CD4-positive, CD25-positive, alpha-beta regulatory T cell (primary cell): ENCODE measurements around the gene NKD1. TPM values are rescaled to one million over a fixed set of nuclear protein-coding genes. Genes with fewer than 3 reads are reported as not detected.

Experiments
- ATAC-seq, 2 donors: fragments of 150-1000 bp; cut with Tn5 transposase; one replicate each; pipeline ENCODE4 v1.10.0; 2021; ENCODE audit warnings: low read depth in 2 of 2, moderate number of reproducible peaks in 2 of 2, moderate library complexity in 1 of 2
- DNase-seq, 3 donors: peaks; one replicate each; pipeline versions ENCODE4 v3.0.0 to v3.0.0-alpha.2; 2012 to 2022; ENCODE audit warnings: mixed read lengths in 1 of 3
- H3K27ac ChIP-seq: one replicate; pipeline ENCODE4 v1.7.0; 2013; ENCODE audit warnings: mild to moderate bottlenecking, low read length; ENCODE audit not compliant: insufficient read depth, poor library complexity, severe bottlenecking
- H3K27me3 ChIP-seq: one replicate; pipeline ENCODE4 v1.7.0; 2013; ENCODE audit warnings: low read length; ENCODE audit not compliant: control insufficient read depth, insufficient read depth
- H3K36me3 ChIP-seq: one replicate; pipeline ENCODE4 v1.7.0; 2013; ENCODE audit warnings: mild to moderate bottlenecking, low read length, moderate library complexity; ENCODE audit not compliant: control insufficient read depth, insufficient read depth
- H3K4me1 ChIP-seq: 2 replicates; pipeline ENCODE4 v1.7.0; 2013; ENCODE audit warnings: mild to moderate bottlenecking, low read length; ENCODE audit not compliant: insufficient read depth, control insufficient read depth, poor library complexity, severe bottlenecking
- H3K4me3 ChIP-seq: one replicate; pipeline ENCODE4 v1.7.0; 2013; ENCODE audit warnings: low read depth, mild to moderate bottlenecking, low read length, moderate library complexity
- H3K9me3 ChIP-seq, 2 experiments: 1 replicate in 1 of 2; 2 replicates in 1 of 2; pipeline ENCODE4 v1.7.0; 2013; ENCODE audit warnings: low read length in 2 of 2, mild to moderate bottlenecking in 1 of 2, moderate library complexity in 1 of 2; ENCODE audit not compliant: control insufficient read depth in 2 of 2
- H3K27ac Mint-ChIP-seq, 3 donors: one replicate each; pipeline ENCODE4 v1.8.0; 2020 to 2022; ENCODE audit warnings: mild to moderate bottlenecking in 3 of 3, mixed read lengths in 3 of 3, moderate library complexity in 2 of 3
- H3K27me3 Mint-ChIP-seq: one replicate; pipeline ENCODE4 v1.8.0; 2022; ENCODE audit warnings: mild to moderate bottlenecking, mixed read lengths
- H3K36me3 Mint-ChIP-seq: one replicate; pipeline ENCODE4 v1.8.0; 2020; ENCODE audit warnings: mixed read lengths
- H3K4me1 Mint-ChIP-seq, 4 donors: one replicate each; pipeline ENCODE4 v1.8.0; 2020 to 2022; ENCODE audit warnings: mixed read lengths in 4 of 4, mild to moderate bottlenecking in 1 of 4
- H3K4me3 Mint-ChIP-seq, 4 donors: one replicate each; pipeline ENCODE4 v1.8.0; 2020 to 2022; ENCODE audit warnings: mild to moderate bottlenecking in 4 of 4, mixed read lengths in 4 of 4, moderate library complexity in 3 of 4
- H3K9me3 Mint-ChIP-seq, 7 donors: one replicate each; pipeline ENCODE4 v1.8.0; 2020 to 2022; ENCODE audit warnings: mixed read lengths in 7 of 7, mild to moderate bottlenecking in 3 of 7, moderate library complexity in 2 of 7
- polyA plus RNA-seq, 4 donors: library from polyadenylated mRNA; unstranded; fragments of 300-500 nt; fragmentation: Illumina TruSeq; gene quantifications; one replicate each; pipeline ENCODE4 v1.2.3, GENCODE V29; 2021
- total RNA-seq: library from RNA; stranded (reverse); gene quantifications from one replicate; pipeline ENCODE4 v1.2.3, GENCODE V29; 2022

Gene NKD1
- total and polyA plus RNA-seq, 5 donors from 2014 or later: 0.10 to 2.4 (median 0.65) TPM; not detected in 1

- H3K27ac ChIP-seq: no peak overlapping the region
- Mint-ChIP-seq H3K9me3 (no peaks in the 10 kb centered on the region), H3K4me1 (peaks cover 0 to 6% (median 2%) of the 10 kb centered on the region in 4 donors), H3K27ac (peak overlapping the region in 1 of 3 donors; percentile 46), H3K4me3 (no peak overlapping the region), H3K27me3 (no peaks in the 10 kb centered on the region), H3K36me3 (peaks cover 14% of the 10 kb centered on the region)
- no peak overlapping the region for H3K4me3 ChIP-seq
- H3K9me3 ChIP-seq: no peaks in the 10 kb centered on the region
- no peaks in the 10 kb centered on the region for H3K27me3 ChIP-seq
- H3K4me1 ChIP-seq: no peaks in the 10 kb centered on the region
- ATAC-seq: peak in 1 of 2 donors; percentile 47
- DNase-seq: peak in 1 of 3 donors; percentile 37
- H3K36me3 ChIP-seq: no peaks in the 10 kb centered on the region
These were observed 87.6 kb downstream of the NKD1 start for GRCh38 chr16:50635505-50636392.

GRCh38 chr16:50636753-50637374 is 88.7 kb downstream of the NKD1 start:
- ATAC-seq: no peak
- DNase-seq: no peak
- no peaks in the 10 kb centered on the region for H3K4me1 ChIP-seq
- no peaks in the 10 kb centered on the region for H3K9me3 Mint-ChIP-seq
- H3K4me1 Mint-ChIP-seq: peaks cover 0 to 6% (median 2%) of the 10 kb centered on the region in 4 donors
- H3K27me3 Mint-ChIP-seq: no peaks in the 10 kb centered on the region
- H3K4me3 ChIP-seq: no peak overlapping the region
- H3K27ac Mint-ChIP-seq: no peak overlapping the region
- H3K27me3 ChIP-seq: no peaks in the 10 kb centered on the region
- no peak overlapping the region for H3K4me3 Mint-ChIP-seq
- H3K36me3 Mint-ChIP-seq: peaks cover 14% of the 10 kb centered on the region
- no peak overlapping the region for H3K27ac ChIP-seq
- no peaks in the 10 kb centered on the region for H3K36me3 ChIP-seq
- H3K9me3 ChIP-seq: no peaks in the 10 kb centered on the region

DNA sequence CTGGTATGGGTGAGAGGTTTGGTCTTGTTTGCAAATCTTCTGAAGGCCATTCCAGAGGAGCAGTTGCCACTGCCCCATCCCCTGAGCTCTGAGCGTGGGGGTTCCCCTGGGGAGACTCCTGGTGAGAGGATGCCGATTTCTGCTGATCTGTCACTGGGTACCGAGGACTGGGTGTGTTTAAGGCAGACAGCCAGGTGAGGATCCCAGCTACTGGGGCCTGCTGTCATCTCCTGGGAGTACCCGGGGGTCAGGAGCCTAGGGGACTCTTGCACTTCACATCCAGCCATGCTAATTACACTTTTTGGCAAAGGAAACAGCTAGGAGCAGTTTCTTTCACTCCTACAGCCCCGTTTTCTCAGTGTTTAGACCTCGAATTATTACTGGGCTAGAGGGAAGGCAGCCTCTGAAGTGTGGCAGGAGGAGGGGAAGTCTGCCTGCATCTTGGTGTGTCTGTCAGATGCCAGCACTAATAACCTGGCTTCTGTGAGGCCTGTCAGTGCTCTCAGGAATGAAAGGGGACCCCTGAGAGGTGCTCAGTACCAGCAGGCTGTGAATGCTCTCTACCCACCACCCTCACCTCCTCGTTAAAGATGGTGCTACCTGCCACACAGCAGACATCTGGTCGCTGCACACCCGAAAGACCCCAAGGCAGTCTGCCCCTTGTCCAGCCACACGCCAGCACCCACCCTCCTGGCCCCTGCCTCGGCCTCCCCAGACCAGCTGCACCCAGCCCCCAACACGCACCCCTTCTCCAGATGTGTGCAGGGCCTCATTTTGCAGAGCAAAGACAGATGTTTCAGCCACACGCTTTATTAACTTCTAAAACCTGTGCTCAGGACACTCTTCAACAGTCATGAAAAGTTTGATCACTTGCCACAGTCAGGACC is 89.8 kb downstream of the NKD1 start:
- Histone ChIP-seq H3K9me3 (no peaks in the 10 kb centered on the region), H3K27me3 (no peaks in the 10 kb centered on the region), H3K27ac (no peak overlapping the region), H3K4me1 (no peaks in the 10 kb centered on the region), H3K4me3 (no peak overlapping the region), H3K36me3 (no peaks in the 10 kb centered on the region)
- H3K27ac Mint-ChIP-seq: peak overlapping the region in 1 of 3 donors; percentile 29
- H3K4me3 Mint-ChIP-seq: no peak overlapping the region
- H3K36me3 Mint-ChIP-seq: peaks cover 9% of the 10 kb centered on the region
- no peaks in the 10 kb centered on the region for H3K9me3 Mint-ChIP-seq
- H3K27me3 Mint-ChIP-seq: no peaks in the 10 kb centered on the region
- ATAC-seq (no peak), DNase-seq (no peak)
- H3K4me1 Mint-ChIP-seq: peaks cover 0 to 6% (median 2%) of the 10 kb centered on the region in 4 donors

DNA sequence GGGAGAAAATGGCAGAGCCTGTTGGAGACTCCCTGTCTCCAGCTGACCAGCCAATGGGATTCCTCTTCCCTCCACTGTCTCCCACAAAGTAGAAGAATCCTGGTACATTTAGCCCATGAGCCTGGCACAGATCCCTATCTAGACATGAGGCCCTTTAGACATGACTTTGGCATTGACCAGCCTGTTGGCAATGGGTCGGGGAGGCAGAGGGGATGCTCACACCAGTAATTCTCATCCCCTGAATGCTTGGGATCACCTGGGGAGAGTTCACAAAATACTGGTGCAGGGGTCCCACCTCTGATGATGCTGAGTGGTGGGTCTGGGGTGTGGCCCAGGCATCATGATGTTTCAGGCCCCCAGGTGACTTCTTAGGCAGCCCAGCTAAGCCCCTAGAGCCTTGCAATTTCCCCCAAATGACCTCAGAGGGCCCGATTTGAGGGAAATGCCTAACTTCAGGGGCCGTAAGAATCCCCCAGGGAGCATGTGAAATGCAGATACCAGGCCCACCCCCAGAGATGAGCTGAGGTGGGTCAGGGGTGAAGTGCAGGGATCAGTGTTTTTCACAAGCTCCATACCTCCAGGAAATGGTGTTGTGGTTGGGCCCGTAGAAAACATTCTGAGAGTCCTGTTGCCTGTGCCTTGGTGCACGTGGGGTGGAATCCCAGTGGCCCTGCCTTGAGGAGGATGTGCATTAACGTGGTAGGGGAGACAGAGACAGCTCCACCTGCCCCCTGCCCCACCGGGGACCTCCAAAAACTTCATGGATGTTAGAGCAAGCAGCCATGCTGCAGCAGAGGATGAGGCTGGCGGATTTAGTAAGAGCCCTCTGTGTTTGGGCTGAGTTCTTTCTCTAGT is 90.8 kb downstream of the NKD1 start:
- no peak overlapping the region for H3K4me3 Mint-ChIP-seq
- Histone ChIP-seq H3K9me3 (no peaks in the 10 kb centered on the region), H3K4me3 (no peak overlapping the region), H3K27me3 (no peaks in the 10 kb centered on the region), H3K4me1 (no peaks in the 10 kb centered on the region), H3K27ac (no peak overlapping the region), H3K36me3 (no peaks in the 10 kb centered on the region)
- peaks cover 0 to 6% (median 2%) of the 10 kb centered on the region in 4 donors for H3K4me1 Mint-ChIP-seq
- H3K36me3 Mint-ChIP-seq: peaks cover 7% of the 10 kb centered on the region
- DNase-seq: no peak
- H3K27ac Mint-ChIP-seq: peak overlapping the region in 1 of 3 donors; percentile 29
- H3K9me3 Mint-ChIP-seq: no peaks in the 10 kb centered on the region
- H3K27me3 Mint-ChIP-seq: no peaks in the 10 kb centered on the region
- no peak for ATAC-seq

DNA sequence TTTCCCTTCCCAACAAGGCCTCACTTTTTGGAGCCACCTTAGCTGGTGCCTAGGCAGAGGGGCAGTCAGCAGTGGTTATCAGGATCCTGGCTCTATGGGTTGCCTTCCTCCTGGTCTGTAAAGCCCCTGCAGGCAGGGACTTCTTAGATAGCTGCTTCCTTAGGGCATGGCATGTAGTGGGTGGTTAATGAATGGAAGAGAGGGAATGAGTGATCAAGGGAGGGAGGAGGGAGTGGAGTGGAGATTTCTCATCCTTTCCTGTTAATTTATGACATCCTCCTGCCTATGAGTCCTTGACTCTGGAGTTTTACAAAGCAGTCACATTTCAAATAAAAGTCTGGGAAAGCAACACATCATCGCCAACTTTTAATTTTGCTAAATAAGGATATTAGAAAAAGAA is 92.2 kb downstream of the NKD1 start:
- Histone ChIP-seq H3K9me3 (no peaks in the 10 kb centered on the region), H3K4me1 (no peaks in the 10 kb centered on the region), H3K27ac (no peak overlapping the region), H3K4me3 (no peak overlapping the region), H3K36me3 (no peaks in the 10 kb centered on the region), H3K27me3 (no peaks in the 10 kb centered on the region)
- H3K4me1 Mint-ChIP-seq: peaks cover 0 to 10% (median 5%) of the 10 kb centered on the region in 4 donors
- H3K4me3 Mint-ChIP-seq: no peak overlapping the region
- peaks cover 3% of the 10 kb centered on the region for H3K36me3 Mint-ChIP-seq
- peak overlapping the region in 1 of 3 donors; percentile 16 for H3K27ac Mint-ChIP-seq
- H3K27me3 Mint-ChIP-seq: no peaks in the 10 kb centered on the region
- no peaks in the 10 kb centered on the region for H3K9me3 Mint-ChIP-seq
- DNase-seq: no peak
- ATAC-seq: no peak

DNA sequence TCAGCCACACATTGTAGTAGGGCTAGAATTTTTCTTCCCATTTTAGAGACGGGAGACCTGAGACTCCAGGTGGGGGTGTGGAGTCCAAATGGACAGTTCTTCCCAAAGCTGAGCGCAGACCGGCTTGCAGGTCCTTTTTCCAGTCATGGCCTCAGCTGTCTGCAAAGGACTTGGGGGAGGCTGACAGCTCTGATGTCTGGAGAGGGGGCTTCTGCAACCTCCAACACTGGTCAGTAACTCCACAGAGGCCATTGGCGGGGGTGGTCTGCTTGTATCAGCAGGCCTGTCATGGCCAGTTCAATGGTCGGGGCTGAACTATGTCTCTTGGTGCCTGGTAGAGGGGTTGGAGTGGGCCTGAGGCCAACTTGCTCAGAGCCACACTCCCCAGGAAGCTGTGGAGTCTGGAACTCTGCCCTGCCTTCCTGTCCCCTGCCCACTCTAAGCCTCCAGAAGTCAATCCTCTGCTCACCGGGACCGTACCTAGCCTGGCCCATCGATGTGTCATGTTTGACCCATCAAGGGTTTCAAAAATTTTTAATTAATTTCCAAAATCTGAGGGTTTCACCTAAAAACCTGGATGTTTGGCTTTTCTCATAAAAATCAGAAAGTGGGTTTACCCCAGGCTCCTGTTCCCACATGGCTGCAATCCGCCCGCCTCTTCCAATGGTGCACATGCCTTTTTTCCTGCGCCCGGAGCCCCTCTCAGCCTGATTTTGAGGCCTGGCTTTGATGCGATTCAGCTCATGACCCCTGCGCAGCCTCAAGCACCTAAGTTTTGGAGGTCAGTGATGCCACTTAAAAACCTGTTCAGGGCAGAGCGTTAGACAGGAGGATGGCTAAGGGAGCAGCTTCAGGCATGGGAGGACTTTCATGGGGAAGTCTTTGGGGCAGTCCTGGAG is 93.0 kb downstream of the NKD1 start:
- Mint-ChIP-seq H3K9me3 (no peaks in the 10 kb centered on the region), H3K27me3 (no peaks in the 10 kb centered on the region), H3K4me3 (no peak overlapping the region), H3K4me1 (peaks cover 0 to 6% (median 5%) of the 10 kb centered on the region in 4 donors), H3K36me3 (peaks cover 3% of the 10 kb centered on the region), H3K27ac (no peak overlapping the region)
- no peak overlapping the region for H3K27ac ChIP-seq
- H3K4me1 ChIP-seq: no peaks in the 10 kb centered on the region
- no peaks in the 10 kb centered on the region for H3K36me3 ChIP-seq
- DNase-seq: no peak
- no peak overlapping the region for H3K4me3 ChIP-seq
- ATAC-seq: no peak
- no peaks in the 10 kb centered on the region for H3K9me3 ChIP-seq
- H3K27me3 ChIP-seq: no peaks in the 10 kb centered on the region
